Neural crest cell (in vitro differentiated cells): ENCODE measurements around the gene OSBP2. TPM values are rescaled to one million over a fixed set of nuclear protein-coding genes. Genes with fewer than 3 reads are reported as not detected.

Experiments used
- DNase-seq: peaks from one replicate; pipeline ENCODE4 v3.0.0; 2021; ENCODE audit warnings: low read depth, mixed read lengths, low spot score
- H3K27ac Mint-ChIP-seq: one replicate; pipeline ENCODE4 v1.8.0; 2021; ENCODE audit warnings: mild to moderate bottlenecking, mixed read lengths; ENCODE audit not compliant: unreplicated experiment
- H3K27me3 Mint-ChIP-seq: 2 replicates; pipeline ENCODE4 v1.8.0; 2021; ENCODE audit warnings: low read depth, mild to moderate bottlenecking, mixed read lengths
- H3K36me3 Mint-ChIP-seq: 2 replicates; pipeline ENCODE4 v1.8.0; 2021; ENCODE audit warnings: low read depth, mild to moderate bottlenecking, mixed read lengths
- H3K4me1 Mint-ChIP-seq: 2 replicates; pipeline ENCODE4 v1.8.0; 2021; ENCODE audit warnings: mixed read lengths
- H3K4me3 Mint-ChIP-seq: one replicate; pipeline ENCODE4 v1.8.0; 2021; ENCODE audit warnings: mild to moderate bottlenecking, mixed read lengths
- H3K9me3 Mint-ChIP-seq: 2 replicates; pipeline ENCODE4 v1.8.0; 2021; ENCODE audit warnings: mixed read lengths
- total RNA-seq: library from RNA; stranded (reverse); gene quantifications from 2 replicates; pipeline ENCODE4 v1.2.1, GENCODE V29; 2021
- TF ChIP-seq, protein P1 (sequence below): fragments of 200-600 bp; sonication (generic); conservative IDR thresholded peaks from 2 replicates; pipeline ENCODE4 v1.5.0; 2021; ENCODE audit warnings: antibody characterized with exemption, mild to moderate bottlenecking

The OSBP2 gene
- total RNA-seq, 1 donor from 2014 or later, result 2.8 TPM

DNA sequence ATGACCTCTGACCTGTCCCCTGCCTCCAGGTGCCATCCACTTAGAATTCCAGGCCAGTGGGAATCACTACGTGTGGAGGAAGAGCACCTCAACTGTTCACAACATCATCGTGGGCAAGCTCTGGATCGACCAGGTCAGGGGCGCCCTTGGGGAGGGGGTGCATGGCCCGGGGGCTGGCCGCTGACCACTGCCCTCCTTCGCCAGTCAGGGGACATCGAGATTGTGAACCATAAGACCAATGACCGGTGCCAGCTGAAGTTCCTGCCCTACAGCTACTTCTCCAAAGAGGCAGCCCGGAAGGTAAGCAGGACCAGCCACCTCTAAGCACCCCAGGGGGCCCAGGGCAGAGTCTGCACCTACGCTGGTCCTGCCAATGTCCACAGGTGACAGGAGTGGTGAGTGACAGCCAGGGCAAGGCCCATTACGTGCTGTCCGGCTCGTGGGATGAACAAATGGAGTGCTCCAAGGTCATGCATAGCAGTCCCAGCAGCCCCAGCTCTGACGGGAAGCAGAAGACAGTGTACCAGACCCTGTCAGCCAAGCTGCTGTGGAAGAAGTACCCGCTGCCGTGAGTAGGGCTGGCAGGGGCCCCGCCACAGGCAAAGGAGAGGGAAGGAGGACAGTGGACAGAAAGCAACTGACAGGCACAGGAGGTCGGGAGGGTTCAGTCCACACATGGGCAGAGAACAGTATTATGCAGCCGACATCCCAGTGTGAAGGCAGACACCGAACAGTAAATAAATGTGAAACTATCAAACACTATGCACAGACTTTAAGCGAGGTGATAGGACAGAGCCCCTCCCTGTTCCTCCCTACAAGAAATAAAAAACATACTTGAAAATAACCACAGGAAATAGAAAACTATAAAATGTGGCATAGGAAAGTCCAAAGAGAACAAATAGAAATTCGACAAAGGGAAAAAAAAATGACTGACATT, 199.0 kb downstream of the OSBP2 start:
- H3K27ac Mint-ChIP-seq, result no peak overlapping the region
- peaks cover 7% of the 10 kb centered on the region for H3K36me3 Mint-ChIP-seq
- TF ChIP-seq, protein P1, sequence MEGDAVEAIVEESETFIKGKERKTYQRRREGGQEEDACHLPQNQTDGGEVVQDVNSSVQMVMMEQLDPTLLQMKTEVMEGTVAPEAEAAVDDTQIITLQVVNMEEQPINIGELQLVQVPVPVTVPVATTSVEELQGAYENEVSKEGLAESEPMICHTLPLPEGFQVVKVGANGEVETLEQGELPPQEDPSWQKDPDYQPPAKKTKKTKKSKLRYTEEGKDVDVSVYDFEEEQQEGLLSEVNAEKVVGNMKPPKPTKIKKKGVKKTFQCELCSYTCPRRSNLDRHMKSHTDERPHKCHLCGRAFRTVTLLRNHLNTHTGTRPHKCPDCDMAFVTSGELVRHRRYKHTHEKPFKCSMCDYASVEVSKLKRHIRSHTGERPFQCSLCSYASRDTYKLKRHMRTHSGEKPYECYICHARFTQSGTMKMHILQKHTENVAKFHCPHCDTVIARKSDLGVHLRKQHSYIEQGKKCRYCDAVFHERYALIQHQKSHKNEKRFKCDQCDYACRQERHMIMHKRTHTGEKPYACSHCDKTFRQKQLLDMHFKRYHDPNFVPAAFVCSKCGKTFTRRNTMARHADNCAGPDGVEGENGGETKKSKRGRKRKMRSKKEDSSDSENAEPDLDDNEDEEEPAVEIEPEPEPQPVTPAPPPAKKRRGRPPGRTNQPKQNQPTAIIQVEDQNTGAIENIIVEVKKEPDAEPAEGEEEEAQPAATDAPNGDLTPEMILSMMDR, result no peak
- DNase-seq, result no peak
- no peak overlapping the region for H3K4me3 Mint-ChIP-seq
- H3K27me3 Mint-ChIP-seq, result no peaks in the 10 kb centered on the region
- H3K9me3 Mint-ChIP-seq, result peaks cover 2% of the 10 kb centered on the region
- H3K4me1 Mint-ChIP-seq, result no peaks in the 10 kb centered on the region

DNA sequence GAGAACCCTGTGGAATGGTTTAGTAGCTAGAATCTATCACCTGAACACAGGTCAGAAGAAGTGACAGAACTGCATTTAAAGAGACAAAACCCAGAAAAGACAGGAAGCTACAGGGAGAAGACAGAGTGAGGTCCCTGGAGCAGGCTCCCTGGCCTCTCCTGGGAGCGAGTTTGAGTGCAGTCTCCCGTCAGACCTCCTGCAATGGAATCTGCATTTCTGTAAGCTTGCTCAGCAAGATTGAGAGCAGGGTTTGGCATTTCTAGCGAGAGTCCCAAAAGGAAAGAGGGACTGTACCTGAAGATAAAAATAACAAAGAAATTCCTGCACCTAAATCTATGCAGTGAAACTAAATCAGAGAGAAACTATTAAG, 199.7 kb downstream of the OSBP2 start:
- H3K9me3 Mint-ChIP-seq, result peaks cover 2% of the 10 kb centered on the region
- H3K4me3 Mint-ChIP-seq, result no peak overlapping the region
- no peaks in the 10 kb centered on the region for H3K27me3 Mint-ChIP-seq
- H3K36me3 Mint-ChIP-seq, result peaks cover 7% of the 10 kb centered on the region
- no peaks in the 10 kb centered on the region for H3K4me1 Mint-ChIP-seq
- H3K27ac Mint-ChIP-seq, result no peak overlapping the region
- no peak for DNase-seq
- TF ChIP-seq, protein P1, result no peak

DNA sequence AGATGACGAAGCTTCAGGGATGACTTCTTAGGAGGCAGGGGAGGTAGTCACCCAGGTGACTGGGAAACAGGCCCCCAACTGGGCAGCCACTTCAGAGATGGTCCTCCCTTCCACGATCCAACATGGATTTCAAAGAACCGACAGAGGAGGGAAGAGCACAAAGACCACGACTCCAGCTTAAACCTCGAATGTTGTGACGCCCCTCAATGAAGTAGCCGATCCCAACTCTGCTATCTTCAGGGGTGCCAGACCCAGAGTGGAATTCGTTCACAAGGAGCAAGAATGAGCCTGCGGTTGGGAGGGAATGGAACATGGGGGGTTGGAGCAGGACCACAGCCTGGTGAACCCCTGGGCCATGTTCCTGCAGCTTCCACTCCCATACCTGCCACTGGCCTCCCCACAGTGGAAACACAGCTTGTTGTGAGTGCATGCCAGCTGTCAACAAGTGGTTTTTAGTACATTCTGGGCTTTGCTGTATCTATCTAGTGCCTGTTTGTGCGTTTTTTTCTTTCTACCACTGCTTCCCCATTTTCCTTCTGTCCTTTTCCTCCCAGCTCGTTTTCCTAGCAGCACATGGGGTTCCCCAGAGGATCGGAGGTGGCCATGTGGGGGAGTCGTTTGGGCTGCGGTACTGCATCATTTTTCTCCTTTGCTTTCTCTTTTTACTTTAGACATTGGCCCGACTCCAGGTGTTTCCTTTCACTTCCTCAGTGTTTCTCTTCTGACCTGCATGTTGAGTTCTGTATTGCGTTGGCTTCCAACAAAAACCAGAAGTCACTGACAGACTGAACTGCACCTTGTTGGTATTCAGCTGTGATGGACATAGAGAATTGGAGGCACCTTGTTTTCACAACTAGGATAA, 208.1 kb downstream of the OSBP2 start:
- Mint-ChIP-seq H3K4me1 (no peaks in the 10 kb centered on the region), H3K27me3 (no peaks in the 10 kb centered on the region), H3K27ac (no peak overlapping the region), H3K4me3 (no peak overlapping the region), H3K9me3 (peaks cover 2% of the 10 kb centered on the region), H3K36me3 (peaks cover 20% of the 10 kb centered on the region)
- TF ChIP-seq, protein P1, result no peak
- DNase-seq, result no peak

DNA sequence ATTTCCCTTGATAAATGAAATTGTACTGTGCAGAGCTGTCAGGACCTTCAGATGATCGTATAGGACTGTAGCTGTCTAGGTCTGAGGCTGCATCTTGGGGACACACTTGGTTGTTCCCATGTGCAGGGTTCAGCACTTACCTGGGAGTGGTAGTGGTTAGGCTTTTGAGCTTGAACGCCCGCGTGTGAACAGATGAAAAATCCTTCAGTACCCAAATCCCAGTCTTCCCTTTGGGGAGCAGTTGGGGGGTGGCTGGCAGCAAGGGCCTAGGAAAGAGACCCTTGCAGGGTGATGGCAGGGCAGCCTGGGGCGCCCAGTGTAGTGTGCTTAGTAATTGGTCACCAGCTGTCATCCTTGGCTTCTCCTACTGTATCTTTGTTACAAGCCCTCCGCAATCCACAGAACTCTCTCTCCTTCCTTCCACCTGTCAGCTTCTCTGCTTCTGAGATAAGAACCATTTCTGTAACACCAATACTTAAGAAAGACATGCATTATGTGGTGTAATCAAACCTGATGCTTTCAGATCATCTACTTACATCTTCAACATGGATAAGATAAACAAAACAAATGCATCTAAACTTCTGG, 209.3 kb downstream of the OSBP2 start:
- Mint-ChIP-seq H3K27me3 (no peaks in the 10 kb centered on the region), H3K4me1 (no peaks in the 10 kb centered on the region), H3K27ac (no peak overlapping the region), H3K4me3 (no peak overlapping the region), H3K9me3 (no peaks in the 10 kb centered on the region), H3K36me3 (peaks cover 16% of the 10 kb centered on the region)
- DNase-seq, result no peak
- TF ChIP-seq, protein P1, result no peak

DNA sequence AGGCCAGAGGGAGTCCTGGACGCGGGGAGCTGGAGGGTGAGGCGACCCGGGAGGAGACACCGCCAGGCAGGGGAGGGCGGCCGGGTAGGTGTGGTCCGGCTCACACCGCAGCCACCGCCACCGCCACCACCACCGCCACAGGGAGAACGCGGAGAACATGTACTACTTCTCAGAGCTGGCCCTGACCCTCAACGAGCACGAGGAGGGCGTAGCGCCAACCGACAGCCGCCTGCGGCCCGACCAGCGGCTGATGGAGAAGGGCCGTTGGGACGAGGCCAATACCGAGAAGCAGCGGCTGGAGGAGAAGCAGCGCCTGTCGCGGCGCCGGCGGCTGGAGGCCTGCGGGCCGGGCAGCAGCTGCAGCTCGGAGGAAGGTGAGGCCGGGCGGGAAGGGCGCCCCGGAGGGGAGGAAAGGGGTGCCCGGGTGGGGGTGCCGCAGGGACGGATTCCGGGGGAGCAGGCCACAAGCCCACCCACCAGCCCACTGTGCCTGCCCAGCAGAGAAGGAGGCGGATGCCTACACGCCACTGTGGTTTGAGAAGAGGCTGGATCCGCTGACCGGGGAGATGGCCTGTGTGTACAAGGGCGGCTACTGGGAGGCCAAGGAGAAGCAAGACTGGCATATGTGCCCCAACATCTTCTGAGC, 211.1 kb downstream of the OSBP2 start:
- Mint-ChIP-seq H3K36me3 (peaks cover 16% of the 10 kb centered on the region), H3K27ac (no peak overlapping the region), H3K4me1 (no peaks in the 10 kb centered on the region), H3K4me3 (no peak overlapping the region), H3K27me3 (no peaks in the 10 kb centered on the region), H3K9me3 (no peaks in the 10 kb centered on the region)
- TF ChIP-seq, protein P1, result no peak
- no peak for DNase-seq
